Activated naive CD8-positive, alpha-beta T cell (primary cell): ENCODE measurements around the gene NUDT16L1.

Source experiments
- H3K27ac Mint-ChIP-seq: one replicate; pipeline ENCODE4 v1.8.0; 2021; ENCODE audit warnings: mixed read lengths
- H3K27me3 Mint-ChIP-seq: one replicate; pipeline ENCODE4 v1.8.0; 2021; ENCODE audit warnings: mixed read lengths
- H3K36me3 Mint-ChIP-seq: one replicate; pipeline ENCODE4 v1.8.0; 2021; ENCODE audit warnings: mixed read lengths
- H3K4me1 Mint-ChIP-seq: one replicate; pipeline ENCODE4 v1.8.0; 2021; ENCODE audit warnings: low read depth, mixed read lengths
- H3K4me3 Mint-ChIP-seq: one replicate; pipeline ENCODE4 v1.8.0; 2021; ENCODE audit warnings: mild to moderate bottlenecking, mixed read lengths
- H3K9me3 Mint-ChIP-seq: one replicate; pipeline ENCODE4 v1.8.0; 2021; ENCODE audit warnings: low read depth, mixed read lengths

NUDT16L1 gene

DNA sequence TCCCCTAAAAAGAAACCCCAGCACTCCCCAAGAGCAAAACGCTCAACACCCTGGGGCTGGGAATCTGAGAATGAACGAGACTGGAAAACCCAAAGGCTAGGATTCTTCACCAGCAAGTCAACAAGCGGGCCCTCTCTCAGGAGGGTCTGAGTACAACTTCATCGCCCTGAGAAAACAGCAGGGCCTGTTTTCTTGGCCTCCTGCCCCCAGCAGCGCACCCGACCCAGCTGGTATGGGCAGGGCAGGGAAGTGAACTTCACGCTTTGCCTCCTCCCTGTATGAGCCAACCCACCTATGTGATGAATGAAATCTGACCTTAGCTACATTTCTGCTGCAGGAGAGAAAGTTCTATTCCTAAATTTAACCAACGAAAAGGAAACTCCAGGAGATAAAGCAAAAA, 11.1 kb downstream of the NUDT16L1 start:
- no peaks in the 10 kb centered on the region for H3K9me3 Mint-ChIP-seq
- no peaks in the 10 kb centered on the region for H3K27me3 Mint-ChIP-seq
- peaks cover 6% of the 10 kb centered on the region for H3K36me3 Mint-ChIP-seq

DNA sequence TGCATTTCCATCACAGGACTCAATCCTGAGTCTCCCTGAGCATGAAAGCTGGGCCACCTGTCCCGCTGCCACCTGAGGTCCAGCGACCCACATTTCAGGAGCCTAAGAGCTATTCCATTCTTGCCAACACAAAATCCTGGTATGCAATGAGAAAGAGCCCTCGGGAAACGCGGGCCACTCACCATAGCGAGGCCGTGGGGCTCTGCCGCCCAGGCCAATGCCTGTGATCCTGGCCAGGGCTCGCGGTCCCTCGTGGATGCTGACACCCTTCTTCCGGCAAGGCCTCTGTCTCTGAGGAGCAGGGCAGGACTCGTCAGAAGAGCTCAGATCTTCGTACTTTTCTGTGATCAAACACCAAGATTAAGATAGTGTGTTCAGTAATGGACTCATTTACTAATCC, 11.6 kb downstream of the NUDT16L1 start:
- H3K27me3 Mint-ChIP-seq, result no peaks in the 10 kb centered on the region
- no peaks in the 10 kb centered on the region for H3K9me3 Mint-ChIP-seq
- H3K4me1 Mint-ChIP-seq, result peaks cover 6% of the 10 kb centered on the region
- no peak overlapping the region for H3K27ac Mint-ChIP-seq
- H3K4me3 Mint-ChIP-seq, result no peak overlapping the region
- H3K36me3 Mint-ChIP-seq, result peaks cover 6% of the 10 kb centered on the region

More for the DNA sequence above, 11.1 kb downstream of the NUDT16L1 start:
- Mint-ChIP-seq H3K4me1 (peaks cover 10% of the 10 kb centered on the region), H3K4me3 (no peak overlapping the region), H3K27ac (no peak overlapping the region)

DNA sequence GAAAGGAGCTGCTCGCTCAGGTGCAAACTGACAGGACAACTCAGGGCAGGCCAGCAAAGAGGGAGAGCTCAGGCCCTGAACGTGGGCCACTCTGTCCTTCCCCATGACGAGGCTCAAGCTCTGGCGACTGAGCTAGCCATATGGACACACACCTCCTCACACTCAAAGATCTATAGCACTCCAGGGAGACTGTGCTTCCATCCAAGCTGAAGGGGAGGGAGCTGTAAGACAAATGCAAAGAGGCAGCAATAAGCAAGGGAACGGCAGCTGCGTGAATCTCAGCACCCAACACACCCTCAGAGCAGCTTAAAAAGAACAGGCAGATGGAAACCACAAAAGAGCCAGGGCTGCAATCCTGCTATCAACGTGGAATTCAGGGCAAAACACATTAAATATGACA, 13.5 kb downstream of the NUDT16L1 start:
- Mint-ChIP-seq H3K27me3 (no peaks in the 10 kb centered on the region), H3K9me3 (no peaks in the 10 kb centered on the region), H3K4me3 (no peak overlapping the region), H3K27ac (no peak overlapping the region), H3K4me1 (no peaks in the 10 kb centered on the region), H3K36me3 (peaks cover 6% of the 10 kb centered on the region)

DNA sequence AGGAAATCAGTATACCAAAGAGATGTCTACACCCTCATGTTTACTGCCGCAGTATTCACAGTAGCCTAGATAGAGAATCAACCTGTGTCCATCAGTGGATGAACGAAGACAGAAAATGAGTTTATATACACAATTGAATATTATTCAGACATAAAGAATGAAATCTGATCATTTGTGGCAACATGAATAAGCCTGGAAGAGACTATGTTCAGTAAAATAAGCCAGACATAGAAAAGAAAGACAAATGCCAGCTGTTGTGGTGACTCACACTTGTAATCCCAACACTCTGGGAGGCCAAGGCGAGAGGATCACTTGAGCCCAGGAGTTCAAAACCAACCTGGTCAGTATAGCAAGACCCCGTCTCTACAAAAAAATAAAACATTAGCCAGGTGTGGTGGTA, 16.1 kb downstream of the NUDT16L1 start:
- Mint-ChIP-seq H3K9me3 (no peaks in the 10 kb centered on the region), H3K4me1 (no peaks in the 10 kb centered on the region), H3K36me3 (peaks cover 6% of the 10 kb centered on the region), H3K4me3 (no peak overlapping the region), H3K27ac (no peak overlapping the region), H3K27me3 (no peaks in the 10 kb centered on the region)

DNA sequence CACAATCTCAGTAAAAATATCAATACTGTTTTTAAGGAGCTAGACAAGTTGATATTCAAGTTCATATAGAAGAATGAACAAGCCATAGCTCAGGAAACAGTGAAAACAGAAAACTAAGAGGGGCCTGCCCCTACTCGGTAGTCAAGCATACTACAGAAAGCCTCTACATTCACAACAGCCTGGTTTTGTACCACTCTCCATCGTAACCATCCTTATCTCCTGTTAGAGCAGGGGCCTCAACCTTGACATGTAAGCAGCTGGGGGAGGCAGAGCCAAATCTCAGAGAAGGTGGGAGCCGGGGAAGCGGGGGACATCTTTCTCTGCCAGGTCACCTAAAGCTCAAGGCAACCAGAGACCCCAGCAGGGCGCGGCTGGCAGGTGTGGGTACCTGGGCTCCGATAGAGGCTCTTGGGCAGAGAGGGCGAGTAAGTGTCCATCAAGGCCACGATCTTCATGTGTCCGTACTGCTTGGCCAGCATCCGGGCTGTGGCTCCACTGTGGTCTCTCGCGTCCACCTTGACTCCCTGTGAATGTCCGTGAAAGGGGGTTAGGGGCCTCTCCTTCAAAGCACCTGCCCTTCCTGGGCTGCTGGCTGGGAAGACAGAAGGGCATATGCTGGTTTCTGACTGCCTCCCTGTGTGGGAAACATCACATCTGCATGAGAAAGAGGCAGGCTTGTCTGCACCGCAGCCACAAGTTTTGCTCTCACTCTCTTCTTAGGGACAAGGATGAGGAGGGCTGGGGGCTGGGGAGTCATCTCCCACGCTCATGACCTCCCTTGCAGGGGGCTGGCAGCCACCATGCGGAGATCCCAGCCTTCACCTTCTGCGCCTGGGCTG, 20.5 kb downstream of the NUDT16L1 start:
- H3K27me3 Mint-ChIP-seq, result no peaks in the 10 kb centered on the region
- no peaks in the 10 kb centered on the region for H3K4me1 Mint-ChIP-seq
- H3K4me3 Mint-ChIP-seq, result no peak overlapping the region
- H3K9me3 Mint-ChIP-seq, result no peaks in the 10 kb centered on the region
- no peaks in the 10 kb centered on the region for H3K36me3 Mint-ChIP-seq
- no peak overlapping the region for H3K27ac Mint-ChIP-seq

DNA sequence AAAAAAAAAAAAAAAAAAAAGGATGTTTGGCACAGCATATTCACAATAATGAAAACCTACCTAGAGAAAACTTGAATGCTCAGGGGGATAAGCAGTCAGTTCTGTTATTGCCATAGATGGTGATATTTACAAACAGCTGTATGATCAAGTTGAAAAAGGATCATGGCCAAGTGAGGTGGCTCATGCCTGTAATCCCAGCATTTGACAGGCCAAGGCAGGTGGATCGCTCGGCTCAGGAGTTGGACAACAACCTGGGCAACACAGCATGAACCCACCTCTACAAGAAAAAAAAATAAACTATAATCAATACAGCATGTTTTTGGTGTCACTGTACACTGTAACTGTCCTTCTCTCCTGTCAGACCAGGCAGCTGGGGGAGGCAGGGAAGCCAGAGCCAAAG, 21.6 kb downstream of the NUDT16L1 start:
- Mint-ChIP-seq H3K27me3 (no peaks in the 10 kb centered on the region), H3K27ac (peak overlapping the region; percentile 16), H3K4me3 (no peak overlapping the region), H3K4me1 (no peaks in the 10 kb centered on the region), H3K36me3 (no peaks in the 10 kb centered on the region), H3K9me3 (no peaks in the 10 kb centered on the region)

DNA sequence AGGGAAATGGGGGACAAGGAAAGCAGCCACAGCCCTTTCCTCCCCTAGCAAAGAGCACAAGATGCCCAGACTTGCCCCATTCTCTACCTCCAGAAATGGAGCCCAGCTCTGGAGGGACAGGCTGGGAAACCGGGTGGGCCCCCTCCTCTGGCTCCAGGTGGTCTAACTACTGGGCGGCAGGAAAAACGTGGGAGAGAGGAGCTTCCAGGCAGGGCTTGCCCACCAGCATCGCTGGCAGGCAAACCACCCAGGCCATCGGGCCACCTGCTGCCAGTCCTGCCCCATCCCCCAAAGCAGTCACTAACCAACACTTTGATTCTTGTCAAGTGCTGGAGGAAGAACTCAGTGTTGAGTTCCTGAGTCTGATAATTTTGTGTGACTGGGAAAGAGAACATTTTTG, 25.1 kb downstream of the NUDT16L1 start:
- no peak overlapping the region for H3K4me3 Mint-ChIP-seq
- H3K4me1 Mint-ChIP-seq, result no peaks in the 10 kb centered on the region
- no peaks in the 10 kb centered on the region for H3K36me3 Mint-ChIP-seq
- H3K27me3 Mint-ChIP-seq, result no peaks in the 10 kb centered on the region
- no peaks in the 10 kb centered on the region for H3K9me3 Mint-ChIP-seq
- H3K27ac Mint-ChIP-seq, result no peak overlapping the region

DNA sequence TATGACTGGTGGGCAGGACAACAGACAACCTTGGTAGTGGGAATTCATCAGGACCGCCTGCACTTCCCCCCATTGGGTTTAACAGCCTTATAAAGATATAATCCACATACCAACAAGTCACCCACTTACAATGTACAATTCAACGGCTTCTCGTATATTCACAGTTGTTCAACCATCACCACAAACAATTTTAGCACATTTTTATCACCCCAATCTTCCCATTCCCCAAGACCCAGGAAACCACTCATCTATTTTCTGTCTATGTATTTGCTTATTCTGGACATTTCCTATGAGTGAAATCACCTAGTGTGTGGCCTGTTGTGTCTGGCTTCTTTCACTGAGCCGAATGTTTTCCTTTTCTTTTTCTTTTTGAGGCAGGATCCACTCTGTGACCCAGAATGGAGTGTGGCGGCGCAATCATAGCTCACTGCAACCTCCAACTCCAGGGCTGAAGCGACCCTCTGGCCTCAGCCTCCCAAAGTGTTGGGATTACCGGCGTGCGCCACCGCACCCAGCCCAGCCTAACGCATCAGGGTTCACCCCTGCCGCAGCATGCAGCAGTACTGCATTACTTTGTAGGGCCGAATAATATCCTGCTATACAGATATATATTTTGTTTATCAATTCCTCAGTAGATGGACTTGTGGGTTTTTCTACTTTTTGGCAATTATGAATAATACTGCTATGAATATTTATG, 29.9 kb downstream of the NUDT16L1 start:
- Mint-ChIP-seq H3K27ac (no peak overlapping the region), H3K27me3 (no peaks in the 10 kb centered on the region), H3K36me3 (peaks cover 3% of the 10 kb centered on the region), H3K4me3 (no peak overlapping the region), H3K4me1 (no peaks in the 10 kb centered on the region), H3K9me3 (no peaks in the 10 kb centered on the region)

DNA sequence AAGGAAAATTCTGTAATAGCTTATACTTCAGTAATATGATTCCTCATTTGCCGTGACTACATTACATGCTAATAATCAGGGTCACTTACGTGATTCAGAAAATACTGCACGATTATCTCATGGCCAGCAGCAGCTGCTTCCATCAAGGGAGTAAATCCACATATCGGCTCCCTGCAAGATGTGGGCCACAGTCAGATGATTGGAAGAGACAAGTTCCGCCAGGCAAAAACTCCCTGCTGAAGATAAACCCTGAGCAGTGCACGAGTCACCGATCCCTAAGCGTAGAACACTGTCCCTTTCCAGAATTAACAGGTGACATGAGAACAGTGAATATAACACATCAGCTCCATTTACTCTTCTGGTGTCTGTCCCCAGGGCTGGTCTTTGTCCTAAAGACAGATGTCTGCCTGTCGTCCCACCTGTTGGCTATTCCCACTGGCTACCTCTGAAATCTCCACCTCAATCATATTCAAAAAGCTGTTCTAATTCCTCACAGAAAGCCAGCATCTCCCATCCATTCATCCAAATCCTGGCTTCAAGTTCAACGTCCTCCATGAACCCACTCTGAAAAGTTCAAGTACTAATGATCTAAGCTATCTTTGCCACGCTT, 31.4 kb downstream of the NUDT16L1 start:
- no peaks in the 10 kb centered on the region for H3K27me3 Mint-ChIP-seq
- no peak overlapping the region for H3K4me3 Mint-ChIP-seq
- H3K36me3 Mint-ChIP-seq, result peaks cover 5% of the 10 kb centered on the region
- no peaks in the 10 kb centered on the region for H3K4me1 Mint-ChIP-seq
- no peaks in the 10 kb centered on the region for H3K9me3 Mint-ChIP-seq
- no peak overlapping the region for H3K27ac Mint-ChIP-seq

DNA sequence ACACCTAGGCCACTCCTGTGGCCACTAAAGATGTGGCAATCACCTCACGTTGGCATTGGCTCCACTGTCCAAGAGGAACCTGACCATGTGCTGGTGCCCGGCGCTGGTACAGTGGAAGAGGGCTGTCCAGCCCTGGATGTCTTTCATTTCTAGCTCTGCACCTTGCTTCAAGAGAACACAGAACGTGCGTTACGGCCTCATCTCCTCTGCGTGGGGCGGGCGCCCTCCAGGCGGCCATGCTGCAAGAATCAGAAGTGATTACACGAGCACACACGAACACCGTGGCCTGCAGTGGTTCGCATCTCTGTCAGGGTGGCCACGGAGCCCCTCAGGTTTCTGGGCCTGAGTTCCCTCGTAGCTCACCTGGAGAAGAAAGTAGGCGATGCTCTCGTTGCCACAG, 33.3 kb downstream of the NUDT16L1 start:
- Mint-ChIP-seq H3K9me3 (no peaks in the 10 kb centered on the region), H3K27ac (no peak overlapping the region), H3K4me3 (no peak overlapping the region), H3K27me3 (no peaks in the 10 kb centered on the region), H3K36me3 (peaks cover 12% of the 10 kb centered on the region), H3K4me1 (peaks cover 2% of the 10 kb centered on the region)

DNA sequence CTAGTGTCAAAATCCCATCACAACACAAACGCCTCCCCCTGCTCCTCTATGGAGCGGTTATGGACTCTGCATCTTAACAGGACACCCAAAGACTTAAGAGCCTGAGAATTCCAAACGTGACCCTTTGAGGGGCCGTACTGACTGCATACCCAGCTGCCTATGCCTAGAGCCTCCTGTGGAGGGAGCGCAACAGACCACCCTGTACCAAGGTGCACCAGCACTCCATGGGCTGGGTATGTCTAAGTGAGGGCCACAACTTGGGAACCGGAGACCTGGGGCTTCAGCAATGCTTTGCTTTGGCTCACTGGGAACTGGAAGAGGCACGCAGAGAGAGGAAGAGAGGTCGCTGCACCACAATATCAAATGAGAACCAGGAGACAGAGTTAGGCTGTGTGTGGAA, 35.3 kb downstream of the NUDT16L1 start:
- Mint-ChIP-seq H3K4me1 (peaks cover 10% of the 10 kb centered on the region), H3K9me3 (no peaks in the 10 kb centered on the region), H3K27ac (no peak overlapping the region), H3K4me3 (no peak overlapping the region), H3K36me3 (peaks cover 12% of the 10 kb centered on the region), H3K27me3 (no peaks in the 10 kb centered on the region)

DNA sequence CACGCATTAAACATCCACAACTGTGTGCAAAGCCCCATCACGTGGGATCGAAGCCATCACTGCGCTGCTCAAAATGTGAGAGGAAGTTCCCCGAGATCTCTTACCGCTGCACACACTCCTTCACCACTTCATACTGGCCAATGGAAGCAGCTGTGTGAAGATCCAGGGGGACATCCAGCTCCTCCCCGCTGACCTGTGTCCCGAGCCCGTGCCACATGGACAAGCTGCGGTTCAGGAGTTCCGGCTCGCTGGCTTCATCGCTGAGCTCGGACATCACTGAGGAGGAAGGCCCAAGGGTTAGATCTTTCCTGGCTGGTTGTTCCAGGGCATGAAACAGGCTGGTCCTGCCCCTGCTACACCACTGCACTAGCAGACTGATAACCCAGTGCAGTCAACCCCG, 36.5 kb downstream of the NUDT16L1 start:
- Mint-ChIP-seq H3K36me3 (peaks cover 12% of the 10 kb centered on the region), H3K27me3 (no peaks in the 10 kb centered on the region), H3K4me3 (no peak overlapping the region), H3K4me1 (peaks cover 12% of the 10 kb centered on the region), H3K27ac (no peak overlapping the region), H3K9me3 (no peaks in the 10 kb centered on the region)

DNA sequence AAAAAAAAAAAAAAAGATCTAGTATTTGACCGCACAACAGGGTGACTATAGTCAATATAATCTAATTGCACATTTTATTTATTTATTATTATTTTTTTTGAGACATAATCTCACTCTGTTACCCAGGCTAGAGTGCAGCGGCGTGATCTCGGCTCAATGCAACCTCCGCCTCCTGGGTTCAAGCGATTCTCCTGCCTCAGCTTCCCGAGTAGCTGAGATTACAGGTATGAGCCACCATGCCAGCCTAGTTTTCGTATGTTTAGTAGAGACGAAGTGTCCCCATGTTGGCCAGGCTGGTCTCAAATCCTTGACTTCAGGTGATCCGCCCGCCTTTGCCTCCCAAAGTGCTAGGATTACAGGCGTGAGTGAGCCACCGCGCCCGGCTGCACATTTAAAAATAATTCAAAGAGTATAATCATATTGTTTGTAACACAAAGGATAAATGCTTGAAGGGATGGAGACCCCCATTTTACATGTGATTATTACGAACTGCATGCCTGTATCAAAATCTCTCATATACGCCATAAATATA, 39.9 kb downstream of the NUDT16L1 start:
- peak overlapping the region; percentile 92 for H3K4me3 Mint-ChIP-seq
- peak overlapping the region; percentile 76 for H3K27ac Mint-ChIP-seq
- peaks cover 9% of the 10 kb centered on the region for H3K36me3 Mint-ChIP-seq
- peaks cover 18% of the 10 kb centered on the region for H3K4me1 Mint-ChIP-seq
- no peaks in the 10 kb centered on the region for H3K9me3 Mint-ChIP-seq
- H3K27me3 Mint-ChIP-seq, result no peaks in the 10 kb centered on the region

DNA sequence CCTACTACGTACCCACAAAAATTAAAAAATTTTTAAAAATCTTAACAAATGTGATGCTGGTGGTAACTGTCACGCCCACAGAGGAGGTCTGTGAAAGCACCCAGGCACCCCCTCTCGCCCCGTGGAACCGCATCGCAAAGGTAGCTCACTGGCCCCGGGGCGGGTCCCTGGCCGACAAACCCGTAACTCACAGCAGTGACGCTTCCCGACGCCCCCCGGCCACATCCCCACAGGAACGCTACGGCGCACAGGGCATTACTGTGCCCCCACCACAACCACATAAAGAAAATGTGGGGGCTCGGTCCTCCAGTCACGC, 40.3 kb downstream of the NUDT16L1 start:
- peaks cover 18% of the 10 kb centered on the region for H3K4me1 Mint-ChIP-seq
- no peaks in the 10 kb centered on the region for H3K9me3 Mint-ChIP-seq
- no peaks in the 10 kb centered on the region for H3K27me3 Mint-ChIP-seq
- H3K4me3 Mint-ChIP-seq, result peak overlapping the region; percentile 92
- peaks cover 9% of the 10 kb centered on the region for H3K36me3 Mint-ChIP-seq
- peak overlapping the region; percentile 76 for H3K27ac Mint-ChIP-seq

DNA sequence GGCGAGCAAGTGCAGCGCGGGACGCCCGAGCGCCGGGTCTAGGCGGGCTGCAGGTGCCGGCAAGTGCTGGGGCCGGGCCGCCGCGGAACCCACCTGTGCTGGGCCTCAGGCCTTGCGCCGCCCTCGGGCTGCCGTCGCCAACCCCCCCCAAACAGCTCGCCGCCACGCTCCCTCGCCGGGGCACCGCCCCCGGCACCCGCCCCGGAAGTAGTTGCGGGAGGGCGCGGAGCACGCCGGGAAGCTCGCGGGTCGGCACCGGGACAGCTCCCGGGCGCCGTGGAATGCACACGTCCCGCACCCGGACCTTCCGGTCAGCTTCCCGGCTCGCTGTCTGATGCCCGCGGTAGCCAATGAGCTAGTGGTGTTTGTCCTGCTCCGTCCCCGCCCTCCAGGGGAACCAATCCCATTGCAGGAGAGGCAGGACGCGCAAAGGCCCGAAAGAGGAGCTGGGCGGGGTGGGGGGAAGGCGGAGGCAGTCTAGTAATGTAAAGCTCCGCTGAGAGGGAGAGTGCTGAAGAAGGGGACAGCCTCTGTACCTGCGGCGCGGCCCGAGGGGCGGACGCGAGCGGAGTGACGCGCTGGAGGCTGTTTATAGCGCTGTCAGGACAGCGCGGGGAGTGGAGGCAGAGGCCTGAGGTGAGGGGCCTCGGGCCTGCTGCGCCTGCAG, 40.8 kb downstream of the NUDT16L1 start, which contains the start of the genes ANKS3 and DNAAF8:
Gene ANKS3, minus strand, starts transcription at position 209 of the 667 bp plus-strand sequence. CDS start 4,122 bp downstream, outside the sequence.
Gene DNAAF8, plus strand, starts transcription at position 475 of the 667 bp plus-strand sequence. CDS start 1,978 bp downstream, outside the sequence.
- Mint-ChIP-seq H3K4me1 (peaks cover 18% of the 10 kb centered on the region), H3K27ac (peak within 1 kb of the TSS; percentile 89), H3K9me3 (no peaks in the 10 kb centered on the region), H3K4me3 (peak within 1 kb of the TSS; percentile 92), H3K27me3 (no peaks in the 10 kb centered on the region), H3K36me3 (peaks cover 9% of the 10 kb centered on the region)
